NCI-H128 (cell line): ENCODE results near the gene PGRMC2.

Source experiments
- DNase-seq: peaks from one replicate; lab custom pipeline; 2025; ENCODE audit not compliant: unreplicated experiment; lab: John Stamatoyannopoulos, UW

The PGRMC2 gene

GRCh38 chr4:128225148-128225547 is 62.5 kb downstream of the PGRMC2 start:
- no peak for DNase-seq

DNA sequence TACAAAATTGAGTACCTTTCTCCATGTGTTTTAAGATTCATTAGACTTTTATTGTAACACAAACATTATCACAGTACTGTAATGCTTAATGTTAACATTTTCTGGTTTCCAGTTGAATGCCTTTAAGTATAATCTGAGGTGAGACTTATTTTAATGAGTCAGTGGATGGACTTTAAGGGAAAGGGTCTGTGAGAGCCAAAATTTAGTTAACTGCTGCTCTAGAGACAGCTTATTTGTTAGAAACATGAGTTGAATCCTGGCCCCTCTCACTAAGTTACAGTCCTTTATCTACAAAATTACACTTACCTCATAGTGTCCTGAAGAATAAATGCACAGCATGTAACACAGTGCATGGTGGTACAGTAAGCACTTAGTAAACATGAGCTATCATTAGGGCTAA is 66.0 kb downstream of the PGRMC2 start:
- DNase-seq = no peak

GRCh38 chr4:128220286-128221235 is 67.1 kb downstream of the PGRMC2 start:
- no peak for DNase-seq
